MCF 10A (cell line): ENCODE data around the gene STIMATE. TPM values are rescaled to one million over a fixed set of nuclear protein-coding genes. Genes with fewer than 3 reads are reported as not detected.

Experiments used
- BruUV-seq: library from RNA; stranded (reverse); fragments of 400-500 nt; replicated peaks from 2 replicates; lab custom pipeline; 2021; lab: Mats Ljungman, UMichigan
- CTCF ChIA-PET: fragments of 300-600 bp; sonication (Branson Sonifier 250); formaldehyde crosslinking; extraction: SDS; loops from one replicate; lab custom pipeline; 2021; ENCODE audit warnings: antibody characterized with exemption, inconsistent platforms; lab: Yijun Ruan, JAX
- POLR2A ChIA-PET: fragments of 300-600, 350-650 bp; sonication (Branson Sonifier 250); formaldehyde crosslinking; extraction: SDS; loops from one replicate; lab custom pipeline; 2020; ENCODE audit warnings: antibody characterized with exemption, inconsistent platforms; lab: Yijun Ruan, JAX
- DNase-seq: peaks from one replicate; pipeline ENCODE4 v3.0.0-alpha.2; 2018; ENCODE audit not compliant: unreplicated experiment
- H3K27ac Mint-ChIP-seq: one replicate; pipeline ENCODE4 v1.8.0; 2022; ENCODE audit warnings: mild to moderate bottlenecking, low read depth, mixed read lengths; ENCODE audit not compliant: unreplicated experiment
- H3K27me3 Mint-ChIP-seq: one replicate; pipeline ENCODE4 v1.8.0; 2022; ENCODE audit warnings: mixed read lengths; ENCODE audit not compliant: insufficient read depth, unreplicated experiment
- H3K36me3 Mint-ChIP-seq: one replicate; pipeline ENCODE4 v1.8.0; 2022; ENCODE audit warnings: mild to moderate bottlenecking, moderate library complexity, mixed read lengths; ENCODE audit not compliant: insufficient read depth, unreplicated experiment
- H3K4me1 Mint-ChIP-seq: one replicate; pipeline ENCODE4 v1.8.0; 2022; ENCODE audit warnings: mixed read lengths; ENCODE audit not compliant: insufficient read depth, unreplicated experiment
- H3K4me3 Mint-ChIP-seq: one replicate; pipeline ENCODE4 v1.8.0; 2022; ENCODE audit warnings: mild to moderate bottlenecking, moderate library complexity, mixed read lengths; ENCODE audit not compliant: unreplicated experiment
- H3K9me3 Mint-ChIP-seq: one replicate; pipeline ENCODE4 v1.8.0; 2022; ENCODE audit warnings: mixed read lengths; ENCODE audit not compliant: unreplicated experiment
- CTCF ChIP-seq: fragments of 200-600 bp; IDR thresholded peaks from one replicate; pipeline ENCODE4 v1.8.0; 2022; ENCODE audit warnings: antibody characterized with exemption, mild to moderate bottlenecking; ENCODE audit not compliant: unreplicated experiment
- intact Hi-C: fragments of 100-400 bp; cut with micrococcal nuclease; formaldehyde crosslinking; loops from 2 replicates; pipeline ENCODE4 v1.14.1; 2022
- total RNA-seq: library from RNA; stranded (reverse); gene quantifications from 2 replicates; pipeline ENCODE4 v1.2.3, GENCODE V29; 2022

The STIMATE gene
- total RNA-seq, 1 experiment from 2014 or later = 12.0 TPM

- intact Hi-C loops = no loop called here
- ChIA-PET CTCF (interaction anchor here (0.5 to 1.5 kb wide), 5 partner anchors 11 to 812 kb away, joined by 3 to 4 read pairs (median 3); no protein-coding TSS in a partner anchor), POLR2A (interaction anchor here (1.0 kb wide), 1 partner anchor 11 kb away, joined by 4 read pairs; no protein-coding TSS in a partner anchor)
- no peak overlapping the region for H3K27ac Mint-ChIP-seq
- no peaks in the 10 kb centered on the region for H3K27me3 Mint-ChIP-seq
- BruUV-seq = no TSS peak
- no peaks in the 10 kb centered on the region for H3K9me3 Mint-ChIP-seq
- H3K36me3 Mint-ChIP-seq = no peaks in the 10 kb centered on the region
- TF ChIP-seq CTCF = no peak
- no peak for DNase-seq
- no peaks in the 10 kb centered on the region for H3K4me1 Mint-ChIP-seq
- H3K4me3 Mint-ChIP-seq = no peak overlapping the region
Measured at GRCh38 chr3:52822363-52822762, 75.0 kb downstream of the STIMATE start.

- no TSS peak for BruUV-seq
- ChIA-PET CTCF (interaction anchor here (0.6 to 1.6 kb wide), 13 partner anchors 9 to 1341 kb away, joined by 3 to 7 read pairs (median 4); partner anchors contain the start of gene ITIH1), POLR2A (no interaction called here)
- peak; percentile 63 for TF ChIP-seq CTCF
- no peak overlapping the region for H3K27ac Mint-ChIP-seq
- intact Hi-C loops = loop anchor here (2.0 kb wide), 1 partner anchor 78 kb away; no protein-coding TSS in a partner anchor
- no peak overlapping the region for H3K4me3 Mint-ChIP-seq
- peak; percentile 52 for DNase-seq
- no peaks in the 10 kb centered on the region for H3K9me3 Mint-ChIP-seq
- no peaks in the 10 kb centered on the region for H3K36me3 Mint-ChIP-seq
- no peaks in the 10 kb centered on the region for H3K27me3 Mint-ChIP-seq
- no peaks in the 10 kb centered on the region for H3K4me1 Mint-ChIP-seq
Measured at GRCh38 chr3:52820736-52821135, 76.6 kb downstream of the STIMATE start.

- ChIA-PET POLR2A (no interaction called here), CTCF (interaction anchor here (0.6 to 1.3 kb wide), 2 partner anchors 33 to 74 kb away, joined by 3 read pairs; no protein-coding TSS in a partner anchor)
- no peaks in the 10 kb centered on the region for H3K9me3 Mint-ChIP-seq
- H3K27me3 Mint-ChIP-seq = no peaks in the 10 kb centered on the region
- no peak overlapping the region for H3K4me3 Mint-ChIP-seq
- no peak for DNase-seq
- H3K27ac Mint-ChIP-seq = no peak overlapping the region
- intact Hi-C loops = loop anchor here (2.0 kb wide), 1 partner anchor 77 kb away; no protein-coding TSS in a partner anchor
- no peak for TF ChIP-seq CTCF
- BruUV-seq = no TSS peak
- H3K36me3 Mint-ChIP-seq = no peaks in the 10 kb centered on the region
- no peaks in the 10 kb centered on the region for H3K4me1 Mint-ChIP-seq
Measured at GRCh38 chr3:52819936-52820335, 77.4 kb downstream of the STIMATE start.

GRCh38 chr3:52817860-52818259 is 79.5 kb downstream of the STIMATE start:
- CTCF ChIA-PET = no interaction called here
- no peaks in the 10 kb centered on the region for H3K36me3 Mint-ChIP-seq
- no TSS peak for BruUV-seq
- intact Hi-C loops = no loop called here
- no peaks in the 10 kb centered on the region for H3K9me3 Mint-ChIP-seq
- POLR2A ChIA-PET = no interaction called here
- no peaks in the 10 kb centered on the region for H3K4me1 Mint-ChIP-seq
- TF ChIP-seq CTCF = no peak
- H3K27ac Mint-ChIP-seq = no peak overlapping the region
- DNase-seq = no peak
- no peak overlapping the region for H3K4me3 Mint-ChIP-seq
- H3K27me3 Mint-ChIP-seq = no peaks in the 10 kb centered on the region
